HCT116 (cell line): ENCODE measurements around the gene KCNMB4. TPM values are rescaled to one million over a fixed set of nuclear protein-coding genes. Genes with fewer than 3 reads are reported as not detected.

Source experiments
- ATAC-seq: fragments of 200-7000 bp; cut with Tn5 transposase; 2 replicates; pipeline ENCODE4 v1.9.1; 2020; ENCODE audit warnings: mild to moderate bottlenecking, moderate library complexity
- BruUV-seq: library from RNA; stranded (reverse); fragments of 400-500 nt; replicated peaks from 2 replicates; lab custom pipeline; 2021; lab: Mats Ljungman, UMichigan
- CTCF ChIA-PET: fragments of 300-600 bp; sonication (Branson Sonifier 250); formaldehyde crosslinking; loops from one replicate; lab custom pipeline; 2021; ENCODE audit warnings: antibody characterized with exemption; lab: Charles Lee
- POLR2A ChIA-PET: fragments of 300-600, 350-600 bp; sonication (Branson Sonifier 250); formaldehyde crosslinking; loops from one replicate; lab custom pipeline; 2021; ENCODE audit warnings: antibody characterized with exemption; lab: Charles Lee
- RAD21 ChIA-PET, 2 experiments: fragments of 300-600 bp; sonication (Branson Sonifier 250); formaldehyde crosslinking; loops; one replicate each; lab custom pipeline; 2023; ENCODE audit warnings: low total read pairs in 2 of 2; ENCODE audit not compliant: uncharacterized antibody in 2 of 2, unreplicated experiment in 2 of 2, low non-redundant PET in 1 of 2; lab: Charles Lee
- DNase-seq: peaks from one replicate; pipeline ENCODE4 v3.0.0-alpha.2; 2010; ENCODE audit warnings: low read depth, low spot score
- H2AFZ ChIP-seq: fragments of 200-600 bp; shearing (Covaris generic), sonication (generic); 2 replicates; pipeline ENCODE4 v1.6.1; 2017; ENCODE audit warnings: low read depth, mixed run types, mixed read lengths, antibody characterized with exemption, low read length; ENCODE audit not compliant: poor library complexity, severe bottlenecking
- H3K27ac ChIP-seq: 2 replicates; pipeline ENCODE4 v1.5.1; 2012; ENCODE audit warnings: low read depth, low read length
- H3K27me3 ChIP-seq: fragments of 200-600 bp; sonication (generic); 2 replicates; pipeline ENCODE4 v1.6.1; 2016; ENCODE audit warnings: mixed run types, low read length, mixed read lengths; ENCODE audit not compliant: insufficient read depth
- H3K36me3 ChIP-seq, 2 experiments: fragments of 200-500 bp in 1 of 2; fragments of 200-600 bp in 1 of 2; sonication (Bioruptor generic) in 1 of 2; sonication (generic) in 1 of 2; 2 replicates each; pipeline versions ENCODE4 v1.5.1 to v1.6.1; 2014 to 2016; ENCODE audit warnings: low read length in 2 of 2, inconsistent platforms in 1 of 2, mixed read lengths in 1 of 2, mixed run types in 1 of 2; ENCODE audit not compliant: insufficient read depth in 2 of 2, control insufficient read depth in 1 of 2
- H3K4me1 ChIP-seq, 2 experiments: fragments of 200-600 bp in 1 of 2; sonication (generic) in 1 of 2; 2 replicates each; pipeline versions ENCODE4 v1.5.1 to v1.6.1; 2012 to 2017; ENCODE audit warnings: low read length in 2 of 2, inconsistent platforms in 1 of 2, mild to moderate bottlenecking in 1 of 2, mixed read lengths in 1 of 2, mixed run types in 1 of 2, moderate library complexity in 1 of 2; ENCODE audit not compliant: insufficient read depth in 2 of 2, control insufficient read depth in 1 of 2
- H3K4me2 ChIP-seq: fragments of 200-600 bp; sonication (generic); 2 replicates; pipeline ENCODE4 v1.6.1; 2017; ENCODE audit warnings: mixed run types, low read length, mixed read lengths
- H3K4me3 ChIP-seq, 2 experiments: fragments of 200-600 bp in 1 of 2; sonication (generic) in 1 of 2; replicated peaks in 1 of 2; 2 replicates each; pipeline ENCODE4 v1.5.1; 2011 to 2016; ENCODE audit warnings: low read length in 2 of 2, control low read depth in 1 of 2, low read depth in 1 of 2, mild to moderate bottlenecking in 1 of 2, mixed read lengths in 1 of 2, mixed run types in 1 of 2
- H3K79me2 ChIP-seq: fragments of 200-600 bp; sonication (generic); 2 replicates; pipeline ENCODE4 v1.6.1; 2017; ENCODE audit warnings: mild to moderate bottlenecking, mixed run types, low read length, moderate library complexity, mixed read lengths; ENCODE audit not compliant: insufficient read depth
- H3K9ac ChIP-seq: fragments of 200-600 bp; sonication (generic); 2 replicates; pipeline ENCODE4 v1.6.1; 2016; ENCODE audit warnings: low read length, mixed read lengths
- H3K9me2 ChIP-seq: fragments of 200-600 bp; sonication (generic), shearing (Covaris generic); 2 replicates; pipeline ENCODE4 v1.6.1; 2017; ENCODE audit warnings: mixed run types, mild to moderate bottlenecking, moderate library complexity; ENCODE audit not compliant: insufficient read depth
- H3K9me3 ChIP-seq, 2 experiments: fragments of 200-500 bp in 1 of 2; fragments of 200-600 bp in 1 of 2; sonication (Bioruptor generic) in 1 of 2; sonication (generic) in 1 of 2; 2 replicates each; pipeline ENCODE4 v1.6.1; 2014 to 2017; ENCODE audit warnings: low read length in 2 of 2, mixed read lengths in 2 of 2, inconsistent platforms in 1 of 2, low read depth in 1 of 2, mild to moderate bottlenecking in 1 of 2, mixed run types in 1 of 2, moderate library complexity in 1 of 2; ENCODE audit not compliant: control insufficient read depth in 1 of 2, insufficient read depth in 1 of 2
- H4K20me1 ChIP-seq: fragments of 200-600 bp; sonication (generic), shearing (Covaris generic); 2 replicates; pipeline ENCODE4 v1.6.1; 2017; ENCODE audit warnings: mixed run types, mild to moderate bottlenecking, moderate library complexity; ENCODE audit not compliant: insufficient read depth
- CBX3 ChIP-seq: IDR thresholded peaks from 2 replicates; pipeline ENCODE4 v1.6.1; 2012; ENCODE audit warnings: low read depth
- CEBPB ChIP-seq: IDR thresholded peaks from 2 replicates; pipeline ENCODE4 v1.6.1; 2012; ENCODE audit warnings: low read depth
- CTCF ChIP-seq, 3 experiments: fragments of 200-600 bp in 1 of 3; sonication (generic) in 1 of 3; IDR thresholded peaks in 2 of 3; conservative IDR thresholded peaks in 1 of 3; 2 replicates each; pipeline ENCODE4 v1.5.1; 2012 to 2017; ENCODE audit warnings: low read depth in 2 of 3, low read length in 2 of 3, antibody characterized with exemption in 1 of 3, borderline replicate concordance in 1 of 3, control low read depth in 1 of 3, mild to moderate bottlenecking in 1 of 3, mixed read lengths in 1 of 3, mixed run types in 1 of 3, moderate library complexity in 1 of 3; ENCODE audit not compliant: insufficient read depth in 1 of 3
- EGR1 ChIP-seq: IDR thresholded peaks from 2 replicates; pipeline ENCODE4 v1.6.1; 2012; ENCODE audit warnings: low read depth
- EZH2 ChIP-seq: fragments of 200-600 bp; sonication (generic); IDR thresholded peaks from 2 replicates; pipeline ENCODE4 v1.6.1; 2017; ENCODE audit warnings: antibody characterized with exemption, mixed run types
- FOSL1 ChIP-seq: IDR thresholded peaks from 2 replicates; pipeline ENCODE4 v1.6.1; 2012; ENCODE audit warnings: low read depth
- POLR2AphosphoS5 ChIP-seq: IDR thresholded peaks from 2 replicates; pipeline ENCODE4 v1.6.1; 2011; ENCODE audit warnings: mild to moderate bottlenecking, low read depth, low read length, moderate library complexity
- RAD21 ChIP-seq: IDR thresholded peaks from 2 replicates; pipeline ENCODE4 v1.6.1; 2012; ENCODE audit warnings: low read depth, mild to moderate bottlenecking
- REST ChIP-seq: IDR thresholded peaks from 2 replicates; pipeline ENCODE4 v1.6.1; 2012; ENCODE audit warnings: low read depth
- SIN3A ChIP-seq: IDR thresholded peaks from 2 replicates; pipeline ENCODE4 v1.6.1; 2012; ENCODE audit warnings: low read depth
- SRF ChIP-seq: IDR thresholded peaks from 2 replicates; pipeline ENCODE4 v1.6.1; 2012; ENCODE audit warnings: low read depth
- TCF7L2 ChIP-seq: IDR thresholded peaks from 2 replicates; pipeline ENCODE4 v1.7.0; 2011; ENCODE audit warnings: borderline replicate concordance, inconsistent platforms; ENCODE audit not compliant: insufficient read depth, insufficient read length; ENCODE audit errors: extremely low read depth
- YY1 ChIP-seq: IDR thresholded peaks from 2 replicates; pipeline ENCODE4 v1.6.1; 2011; ENCODE audit warnings: low read length, low read depth, moderate library complexity, mild to moderate bottlenecking; ENCODE audit not compliant: insufficient replicate concordance; ENCODE audit errors: extremely low read depth
- ZFX ChIP-seq: fragments of 450-650 bp; IDR thresholded peaks from 2 replicates; pipeline ENCODE4 v1.6.1; 2017
- ZNF274 ChIP-seq: fragments of 200-500 bp; sonication (Bioruptor generic); IDR thresholded peaks from 2 replicates; pipeline ENCODE4 v1.6.1; 2014; ENCODE audit warnings: mild to moderate bottlenecking, low read depth, low read length, inconsistent platforms
- intact Hi-C: fragments of 100-400 bp; cut with micrococcal nuclease; formaldehyde crosslinking; loops from 2 replicates; pipeline ENCODE4 v1.10.0; 2022
- total RNA-seq: library from RNA; stranded (reverse); gene quantifications from one replicate; pipeline ENCODE4 v1.2.1, GENCODE V29; 2021; ENCODE audit not compliant: unreplicated experiment
- TF ChIP-seq, protein P1 (sequence below): IDR thresholded peaks from 2 replicates; pipeline ENCODE4 v1.6.1; 2012

The KCNMB4 gene
- total RNA-seq, 1 experiment from 2014 or later, result 5.0 TPM

- Histone ChIP-seq H3K27me3 (no peaks in the 10 kb centered on the region), H3K4me2 (no peak overlapping the region), H3K79me2 (no peaks in the 10 kb centered on the region), H3K36me3 (no peaks in the 10 kb centered on the region), H2AFZ (no peak overlapping the region), H3K9me2 (no peaks in the 10 kb centered on the region), H3K4me1 (peaks cover 0 to 5% of the 10 kb centered on the region in 2 experiments; a peak in 2 of 4 replicates), H3K9ac (no peak overlapping the region), H3K9me3 (no peaks in the 10 kb centered on the region), H3K4me3 (no peak overlapping the region), H4K20me1 (no peaks in the 10 kb centered on the region), H3K27ac (no peak overlapping the region)
- ChIA-PET POLR2A (no interaction called here), CTCF (no interaction called here), RAD21 (interaction anchor here in 1 of 2 experiments (0.6 kb wide), 1 partner anchor 107 kb away, joined by 10 read pairs; no protein-coding TSS in a partner anchor)
- TF ChIP-seq EGR1 (no peak), CEBPB (no peak), RAD21 (no peak), CTCF (IDR thresholded peaks at IDR 0.05 in 2 of 3, conservative IDR thresholded peaks at IDR 0.05 in 1 of 3; ENCODE audit: borderline replicate concordance in 1 of 3, insufficient read depth in 1 of 3, low read depth in 2 of 3, low read length in 2 of 3) (no peak), TCF7L2 (no peak), FOSL1 (no peak), ZFX (no peak), SIN3A (no peak), CBX3 (no peak), ZNF274 (no peak), YY1 (no peak), REST (no peak), EZH2 (no peak), POLR2AphosphoS5 (no peak), SRF (no peak)
- TF ChIP-seq, protein P1, sequence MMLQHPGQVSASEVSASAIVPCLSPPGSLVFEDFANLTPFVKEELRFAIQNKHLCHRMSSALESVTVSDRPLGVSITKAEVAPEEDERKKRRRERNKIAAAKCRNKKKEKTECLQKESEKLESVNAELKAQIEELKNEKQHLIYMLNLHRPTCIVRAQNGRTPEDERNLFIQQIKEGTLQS, result no peak
- ATAC-seq (no peak), DNase-seq (no peak)
- intact Hi-C loops, result no loop called here
- no TSS peak for BruUV-seq
Measured at GRCh38 chr12:70398862-70399261, 32.8 kb downstream of the KCNMB4 start.
